Endothelial cell of umbilical vein (primary cell): ENCODE data around the gene LTF. TPM values are rescaled to one million over a fixed set of nuclear protein-coding genes. Genes with fewer than 3 reads are reported as not detected.

Experiments used
- BruUV-seq: library from RNA; stranded (reverse); fragments of 400-500 nt; replicated peaks from 2 replicates; lab custom pipeline; 2021; lab: Mats Ljungman, UMichigan
- CTCF ChIA-PET: fragments of 300-600, 350-600 bp; sonication (Branson Sonifier 250); formaldehyde crosslinking; loops from one replicate; lab custom pipeline; 2021; ENCODE audit warnings: antibody characterized with exemption, inconsistent platforms; lab: Charles Lee
- POLR2A ChIA-PET: fragments of 300-600, 350-600 bp; sonication (Branson Sonifier 250); formaldehyde crosslinking; loops from one replicate; lab custom pipeline; 2021; ENCODE audit warnings: antibody characterized with exemption, inconsistent platforms; lab: Charles Lee
- DNase-seq: peaks from one replicate; pipeline ENCODE4 v3.0.0-alpha.2; 2011; ENCODE audit warnings: low read depth, low spot score
- FAIRE-seq: peaks from 2 replicates; lab custom pipeline; 2011; peaks lifted over from hg19 to GRCh38; lab: Jason Lieb, UNC
- H2AFZ ChIP-seq: 2 replicates; pipeline ENCODE4 v1.6.0; 2012; ENCODE audit warnings: low read depth, low read length, control low read depth, inconsistent platforms
- H3K27ac ChIP-seq: 2 replicates; pipeline ENCODE4 v1.5.1; 2011; ENCODE audit warnings: low read depth, mild to moderate bottlenecking, control low read depth, low read length, moderate library complexity; ENCODE audit not compliant: insufficient read depth
- H3K27me3 ChIP-seq, 2 experiments: 2 replicates each; pipeline versions ENCODE4 v1.6.0 to v1.6.1; 2011; ENCODE audit warnings: low read length in 2 of 2, mixed read lengths in 1 of 2; ENCODE audit not compliant: control insufficient read depth in 2 of 2, insufficient read depth in 2 of 2
- H3K36me3 ChIP-seq, 2 experiments: 2 replicates in 1 of 2; 3 replicates in 1 of 2; pipeline ENCODE4 v1.5.1; 2011; ENCODE audit warnings: low read length in 2 of 2, mild to moderate bottlenecking in 1 of 2, moderate library complexity in 1 of 2; ENCODE audit not compliant: control insufficient read depth in 2 of 2, insufficient read depth in 2 of 2; ENCODE audit errors: extremely low read depth in 1 of 2
- H3K4me1 ChIP-seq: 3 replicates; pipeline ENCODE4 v1.5.1; 2011; ENCODE audit warnings: mild to moderate bottlenecking, low read length; ENCODE audit not compliant: control insufficient read depth, insufficient read depth; ENCODE audit errors: extremely low read depth
- H3K4me2 ChIP-seq: 2 replicates; pipeline ENCODE4 v1.6.1; 2011; ENCODE audit warnings: low read length, control low read depth, mixed read lengths; ENCODE audit not compliant: insufficient read depth
- H3K4me3 ChIP-seq, 3 experiments: fragments of 200-600 bp in 1 of 3; sonication (generic), shearing (Covaris generic) in 1 of 3; replicated peaks in 1 of 3; 2 replicates each; pipeline ENCODE4 v1.5.1; 2011 to 2016; ENCODE audit warnings: control low read depth in 3 of 3, low read length in 3 of 3, mild to moderate bottlenecking in 2 of 3, inconsistent platforms in 1 of 3, low read depth in 1 of 3, moderate library complexity in 1 of 3; ENCODE audit not compliant: insufficient read depth in 1 of 3
- H3K79me2 ChIP-seq: 2 replicates; pipeline ENCODE4 v1.6.0; 2012; ENCODE audit warnings: low read length, inconsistent platforms; ENCODE audit not compliant: control insufficient read depth, insufficient read depth
- H3K9ac ChIP-seq: replicated peaks from 2 replicates; pipeline ENCODE3; 2011; ENCODE audit warnings: low read length, control low read depth; ENCODE audit not compliant: insufficient read depth; ENCODE audit errors: extremely low read depth
- H3K9me1 ChIP-seq: replicated peaks from 3 replicates; pipeline ENCODE4 v1.6.0; 2011; ENCODE audit warnings: mild to moderate bottlenecking, low read length; ENCODE audit not compliant: control insufficient read depth, insufficient read depth; ENCODE audit errors: extremely low read depth
- H3K9me3 ChIP-seq: replicated peaks from 2 replicates; pipeline ENCODE4 v1.5.1; 2012; ENCODE audit warnings: low read length, inconsistent platforms; ENCODE audit not compliant: control insufficient read depth, insufficient read depth
- H4K20me1 ChIP-seq: replicated peaks from 2 replicates; pipeline ENCODE3; 2011; ENCODE audit warnings: mild to moderate bottlenecking, low read length; ENCODE audit not compliant: control insufficient read depth, insufficient read depth; ENCODE audit errors: extremely low read depth
- CTCF ChIP-seq, 2 donors: IDR thresholded peaks; 1 replicate in 1 of 2; 2 replicates in 1 of 2; pipeline ENCODE4 v1.5.1; 2011; ENCODE audit warnings: low read length in 2 of 2, mild to moderate bottlenecking in 2 of 2, moderate library complexity in 2 of 2, control low read depth in 1 of 2, inconsistent platforms in 1 of 2, low read depth in 1 of 2; ENCODE audit not compliant: insufficient read depth in 1 of 2; ENCODE audit errors: extremely low read depth in 1 of 2
- EZH2 ChIP-seq: IDR thresholded peaks from 2 replicates; pipeline ENCODE4 v1.6.1; 2012; ENCODE audit warnings: borderline replicate concordance, low read depth, mild to moderate bottlenecking, moderate library complexity, low read length, inconsistent platforms; ENCODE audit not compliant: severe bottlenecking
- FOS ChIP-seq: IDR thresholded peaks from 2 replicates; pipeline ENCODE4 v1.6.1; 2011; ENCODE audit warnings: mild to moderate bottlenecking, low read length, moderate library complexity, borderline replicate concordance; ENCODE audit not compliant: insufficient read depth
- GATA2 ChIP-seq: IDR thresholded peaks from 2 replicates; pipeline ENCODE4 v1.7.0; 2011; ENCODE audit warnings: low read depth, mild to moderate bottlenecking, moderate library complexity, mixed read lengths, low read length; ENCODE audit not compliant: insufficient read length, insufficient read depth
- JUN ChIP-seq: IDR thresholded peaks from 2 replicates; pipeline ENCODE4 v1.6.1; 2011; ENCODE audit warnings: borderline replicate concordance, low read depth; ENCODE audit not compliant: insufficient read length, insufficient read depth
- MAX ChIP-seq: IDR thresholded peaks from 2 replicates; pipeline ENCODE4 v1.6.1; 2011; ENCODE audit not compliant: insufficient read depth, insufficient read length
- MYC ChIP-seq: IDR thresholded peaks from one replicate; pipeline ENCODE4 v1.6.1; 2011; ENCODE audit warnings: mild to moderate bottlenecking, low read depth, low read length
- POLR2A ChIP-seq: IDR thresholded peaks from 2 replicates; pipeline ENCODE4 v1.6.1; 2012; ENCODE audit warnings: low read depth, mild to moderate bottlenecking, control low read depth, low read length
- POLR2AphosphoS5 ChIP-seq: IDR thresholded peaks from 2 replicates; pipeline ENCODE4 v1.6.1; 2012; ENCODE audit warnings: low read depth, mild to moderate bottlenecking, control low read depth, low read length, moderate library complexity; ENCODE audit not compliant: insufficient read depth
- dilution Hi-C: fragments of 300-500 bp; cut with MboI; formaldehyde crosslinking; loops from one replicate; pipeline ENCODE4 v1.15.0; 2019; ENCODE audit warnings: low sequenced_read_pairs; ENCODE audit not compliant: extremely low pct_ligation_motif_present
- intact Hi-C: fragments of 100-400 bp; cut with micrococcal nuclease; formaldehyde crosslinking; loops from one replicate; pipeline ENCODE4 v1.10.0; 2022
- polyA plus RNA-seq, 4 experiments: library from polyadenylated mRNA; depleted of rRNA in 3 of 4; stranded (reverse) in 3 of 4; unstranded in 1 of 4; fragments of >200 nt; gene quantifications; 2 replicates each; pipeline versions ENCODE4 v1.2.1 to v1.2.3, GENCODE V29; 2011 to 2012; ENCODE audit warnings: missing spikeins in 1 of 4
- total RNA-seq: library from RNA; stranded (reverse); gene quantifications from 2 replicates; pipeline ENCODE4 v1.2.3, GENCODE V29; 2021

LTF gene
- total and polyA plus RNA-seq, 2 donors (not counting 3 experiments of a cell fraction or from before 2014, with no cell fraction given): not detected

DNA sequence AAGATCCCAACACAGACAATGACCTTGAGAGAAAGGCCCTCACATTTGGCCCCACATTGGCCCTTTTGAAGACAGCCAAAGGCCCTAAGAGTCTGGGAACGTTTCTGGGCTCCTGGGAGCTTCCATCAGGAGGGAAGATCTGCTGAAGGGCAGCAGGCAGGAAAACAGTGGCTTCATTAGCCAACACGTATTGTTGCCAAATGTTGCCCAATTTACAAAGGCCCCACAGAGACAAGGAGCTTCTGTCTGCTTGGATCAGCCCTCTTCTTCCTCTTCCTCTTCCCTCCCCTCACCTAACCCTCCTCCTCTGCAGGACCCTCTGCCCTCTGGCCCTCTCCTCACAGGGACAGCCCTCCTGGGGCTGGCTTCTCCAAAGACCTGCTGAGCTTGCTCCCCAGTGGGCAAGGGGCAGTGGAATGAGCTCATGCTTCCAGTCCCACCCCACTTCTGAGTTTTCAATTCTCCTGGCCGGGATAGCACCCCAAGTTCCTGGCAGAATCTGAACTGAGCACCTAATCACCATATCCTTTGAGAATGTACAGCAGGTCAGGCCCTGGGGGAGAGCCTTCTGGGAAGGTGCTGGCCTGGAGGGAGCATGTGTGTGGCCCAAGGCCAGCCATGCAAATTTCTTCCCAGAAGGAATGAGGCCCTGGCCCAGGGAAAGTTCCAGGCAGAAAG is 5.1 kb upstream of the LTF start:
- Histone ChIP-seq H3K27me3 (peaks cover under 1 to 2% of the 10 kb centered on the region in 2 experiments), H3K36me3 (no peaks in the 10 kb centered on the region), H2AFZ (no peak overlapping the region), H3K4me2 (no peak overlapping the region), H4K20me1 (no peaks in the 10 kb centered on the region), H3K9me1 (no peaks in the 10 kb centered on the region), H3K79me2 (no peaks in the 10 kb centered on the region), H3K4me1 (no peaks in the 10 kb centered on the region), H3K9ac (no peak overlapping the region), H3K4me3 (no peak overlapping the region), H3K9me3 (no peaks in the 10 kb centered on the region), H3K27ac (no peak overlapping the region)
- BruUV-seq: no TSS peak
- DNase-seq (no peak), FAIRE-seq (no peak)
- ChIA-PET CTCF (interaction anchor here (1.6 kb wide), 1 partner anchor 193 kb away, joined by 3 read pairs; no protein-coding TSS in a partner anchor), POLR2A (no interaction called here)
- intact Hi-C loops (no loop called here), dilution Hi-C loops (no loop called here)
- TF ChIP-seq MAX (no peak), CTCF (IDR thresholded peaks at IDR 0.05; ENCODE audit: extremely low read depth in 1 of 2, insufficient read depth in 1 of 2, low read depth in 1 of 2, low read length in 2 of 2) (no peak), GATA2 (no peak), JUN (no peak), POLR2A (no peak), POLR2AphosphoS5 (no peak), EZH2 (no peak), FOS (no peak), MYC (no peak)
